GM19468 (cell line): ENCODE results near the gene SFN.
"Not testable (repeated sequence)": the region's sequence is repeated elsewhere in the genome, so short reads cannot be mapped to it uniquely, and the experiment has no call there.

Experiments
- ATAC-seq: cut with Tn5 transposase; IDR thresholded peaks from one replicate; pipeline ENCODE4 v1.9.1; 2021; ENCODE audit warnings: mild to moderate bottlenecking, moderate library complexity, moderate number of reproducible peaks; ENCODE audit not compliant: unreplicated experiment; ENCODE audit errors: extremely low read depth

The SFN gene

DNA sequence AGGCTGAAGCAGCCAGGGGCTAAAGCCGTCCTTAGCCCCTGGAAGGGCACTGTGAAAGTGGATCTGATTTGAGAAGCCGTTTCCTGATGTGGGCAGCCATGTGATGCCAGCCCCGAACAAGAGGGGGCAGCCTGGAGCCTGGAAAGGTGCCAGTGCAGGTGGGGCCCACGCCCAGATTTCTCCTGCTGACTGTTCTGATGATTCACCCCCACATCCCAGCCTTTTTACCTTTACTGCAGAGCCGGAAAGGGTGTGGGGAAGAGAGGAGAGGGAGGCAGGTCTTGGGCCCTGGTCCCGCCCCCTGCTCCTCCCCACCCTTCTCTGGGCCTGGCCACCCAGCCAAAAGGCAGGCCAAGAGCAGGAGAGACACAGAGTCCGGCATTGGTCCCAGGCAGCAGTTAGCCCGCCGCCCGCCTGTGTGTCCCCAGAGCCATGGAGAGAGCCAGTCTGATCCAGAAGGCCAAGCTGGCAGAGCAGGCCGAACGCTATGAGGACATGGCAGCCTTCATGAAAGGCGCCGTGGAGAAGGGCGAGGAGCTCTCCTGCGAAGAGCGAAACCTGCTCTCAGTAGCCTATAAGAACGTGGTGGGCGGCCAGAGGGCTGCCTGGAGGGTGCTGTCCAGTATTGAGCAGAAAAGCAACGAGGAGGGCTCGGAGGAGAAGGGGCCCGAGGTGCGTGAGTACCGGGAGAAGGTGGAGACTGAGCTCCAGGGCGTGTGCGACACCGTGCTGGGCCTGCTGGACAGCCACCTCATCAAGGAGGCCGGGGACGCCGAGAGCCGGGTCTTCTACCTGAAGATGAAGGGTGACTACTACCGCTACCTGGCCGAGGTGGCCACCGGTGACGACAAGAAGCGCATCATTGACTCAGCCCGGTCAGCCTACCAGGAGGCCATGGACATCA lies at the start of gene SFN:
TSS of gene SFN (plus strand) at position 369 of the 904 bp plus-strand sequence. CDS start at position 433, 64 bp downstream.
- ATAC-seq, result no peak

DNA sequence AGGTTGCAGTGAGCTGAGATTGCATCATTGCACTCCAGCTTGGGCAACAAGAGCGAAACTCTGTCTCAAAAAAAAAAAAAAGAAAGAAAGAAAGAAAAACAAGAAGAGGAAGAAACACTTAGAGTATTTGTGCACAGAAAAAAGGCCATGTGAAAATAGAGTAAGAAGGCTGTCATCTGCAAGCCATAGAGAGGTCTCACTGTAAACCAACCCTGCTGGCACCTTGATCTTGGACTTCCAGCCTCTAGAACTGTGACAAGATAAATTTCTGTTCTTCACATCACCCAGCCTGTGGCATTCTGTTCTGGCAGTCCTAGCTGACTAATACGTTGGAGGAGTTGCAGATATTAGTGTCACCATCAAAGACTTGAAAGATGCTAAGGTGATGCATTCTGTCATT lies 48.6 kb upstream of the SFN start:
- no peak for ATAC-seq

DNA sequence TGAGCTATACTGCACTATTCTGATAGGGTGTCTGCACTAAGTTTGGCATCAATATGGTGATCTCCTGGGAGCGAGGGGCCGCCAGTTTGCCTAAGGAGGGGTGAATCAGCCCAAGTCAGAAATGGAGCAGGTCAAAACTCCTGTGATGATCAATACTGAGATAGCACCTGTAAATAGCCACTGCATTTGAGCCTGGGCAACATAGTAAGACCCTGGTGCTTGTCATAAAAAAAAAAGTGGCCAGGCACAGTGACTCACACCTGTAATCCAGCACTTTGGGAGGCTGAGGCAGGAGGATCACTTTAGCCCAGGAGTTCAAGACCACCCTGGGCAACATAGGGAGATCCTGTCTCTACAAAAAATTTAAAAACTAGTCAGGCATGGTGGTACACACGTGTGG lies 48.1 kb upstream of the SFN start:
- ATAC-seq, result no peak

DNA sequence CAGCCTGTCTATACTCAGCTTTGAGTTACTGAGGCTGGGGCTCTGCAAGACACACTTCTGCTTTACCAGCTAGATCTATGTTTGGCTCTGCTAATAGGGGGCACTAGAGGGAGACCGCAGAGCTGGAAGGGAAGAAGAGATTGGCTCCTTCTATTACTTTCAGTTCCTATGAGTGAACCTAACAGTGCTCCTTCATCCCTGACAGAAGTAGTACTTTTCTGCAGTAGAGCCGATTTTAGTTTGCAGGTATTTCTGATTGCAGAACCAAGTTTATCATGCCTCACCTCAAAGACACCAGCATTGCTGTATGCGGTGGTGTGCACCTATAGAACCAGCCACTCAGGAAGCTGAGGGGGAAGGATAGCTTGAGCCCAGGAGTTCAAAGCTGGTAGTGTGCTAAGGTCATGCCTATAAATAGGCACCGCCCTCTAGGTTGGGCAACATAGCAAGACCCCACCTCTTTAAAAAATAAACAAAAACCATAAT lies 42.1 kb upstream of the SFN start:
- peak; percentile 60 for ATAC-seq

DNA sequence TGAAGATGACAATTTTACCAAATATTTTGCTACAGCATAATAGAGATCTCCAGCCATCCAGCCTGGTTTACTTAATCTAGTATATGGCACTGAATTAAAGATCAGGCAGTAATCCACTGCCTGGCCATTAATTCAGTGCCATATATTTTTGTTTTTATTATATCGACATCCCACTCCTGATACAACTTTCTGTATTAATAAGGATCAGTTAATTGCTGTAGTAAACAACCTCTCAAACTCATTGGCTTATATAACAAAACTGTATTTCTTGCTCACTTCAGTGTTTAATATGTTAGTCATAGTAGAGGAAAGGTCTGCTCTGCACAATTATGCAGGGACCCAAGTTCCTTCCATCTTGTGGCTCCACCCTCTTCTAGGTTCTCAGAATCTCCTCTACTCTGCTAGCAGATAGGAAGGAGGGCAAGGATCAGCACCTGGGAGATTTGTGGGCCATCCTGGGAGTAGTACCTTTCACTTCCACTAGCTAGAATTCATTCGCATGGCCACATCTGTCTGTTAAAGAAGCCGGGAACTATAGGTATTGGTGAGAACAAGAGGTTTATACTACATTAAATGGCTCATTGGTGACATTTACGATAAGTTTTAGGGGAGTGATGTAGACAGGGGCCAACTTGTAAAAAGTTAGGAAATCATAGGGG lies 40.1 kb upstream of the SFN start:
- ATAC-seq, result no peak

DNA sequence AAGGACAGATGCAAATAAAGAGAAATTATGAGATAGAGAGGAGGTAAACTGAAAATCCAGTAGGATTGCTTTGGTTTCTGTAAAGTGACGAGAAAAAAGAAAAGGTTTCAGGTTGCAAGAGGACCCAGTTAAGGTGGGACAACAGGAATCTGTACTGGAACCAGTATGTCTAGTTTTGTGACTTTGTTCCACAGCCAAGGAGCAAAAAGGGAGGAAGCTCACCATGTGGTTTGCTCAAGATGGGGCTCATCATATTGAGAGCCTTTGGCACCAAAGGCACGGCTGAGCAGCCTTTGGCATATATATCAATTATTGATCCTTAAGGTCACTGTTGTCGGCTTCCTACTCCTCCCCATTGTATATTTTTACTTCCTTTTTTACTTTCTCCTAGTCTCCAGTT lies 38.2 kb upstream of the SFN start:
- no peak for ATAC-seq

DNA sequence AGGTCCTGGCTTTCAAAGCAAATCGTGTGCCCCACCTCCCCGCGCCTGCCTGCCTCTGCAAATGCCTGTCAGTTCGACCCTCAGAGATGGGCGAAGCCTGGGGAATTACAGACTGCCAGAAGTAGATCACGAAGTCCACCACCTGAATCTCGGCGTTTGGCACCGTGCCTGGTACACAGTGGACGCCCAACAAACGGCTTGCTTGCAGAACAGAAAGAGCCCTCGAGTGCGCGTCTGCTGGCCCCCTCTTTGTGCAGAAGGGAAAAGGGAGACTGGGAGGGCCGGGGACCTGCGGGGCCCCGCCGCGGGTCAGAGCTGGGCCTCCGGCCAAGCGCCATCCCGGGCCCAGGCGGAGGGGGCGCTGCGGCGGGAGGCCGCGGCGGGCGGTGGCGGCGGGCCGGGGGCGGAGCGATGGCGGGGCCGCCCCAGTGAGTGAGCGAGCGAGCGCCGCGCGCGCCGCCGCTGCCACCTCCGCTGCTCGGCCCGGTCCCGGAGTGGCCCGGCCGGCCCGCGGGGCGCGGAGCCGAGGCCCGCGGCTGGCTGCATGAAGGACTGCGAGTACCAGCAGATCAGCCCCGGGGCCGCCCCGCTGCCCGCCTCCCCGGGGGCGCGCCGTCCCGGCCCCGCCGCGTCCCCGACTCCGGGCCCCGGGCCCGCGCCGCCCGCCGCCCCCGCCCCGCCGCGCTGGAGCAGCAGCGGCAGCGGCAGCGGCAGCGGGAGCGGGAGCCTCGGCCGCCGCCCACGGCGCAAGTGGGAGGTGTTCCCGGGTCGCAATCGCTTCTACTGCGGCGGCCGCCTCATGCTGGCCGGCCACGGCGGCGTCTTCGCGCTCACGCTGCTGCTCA lies 36.5 kb upstream of the SFN start, which contains the start of gene ZDHHC18:
TSS of gene ZDHHC18 (plus strand) at position 428 of the 845 bp plus-strand sequence. CDS start at position 545, 117 bp downstream.
- peak; percentile 26 for ATAC-seq

DNA sequence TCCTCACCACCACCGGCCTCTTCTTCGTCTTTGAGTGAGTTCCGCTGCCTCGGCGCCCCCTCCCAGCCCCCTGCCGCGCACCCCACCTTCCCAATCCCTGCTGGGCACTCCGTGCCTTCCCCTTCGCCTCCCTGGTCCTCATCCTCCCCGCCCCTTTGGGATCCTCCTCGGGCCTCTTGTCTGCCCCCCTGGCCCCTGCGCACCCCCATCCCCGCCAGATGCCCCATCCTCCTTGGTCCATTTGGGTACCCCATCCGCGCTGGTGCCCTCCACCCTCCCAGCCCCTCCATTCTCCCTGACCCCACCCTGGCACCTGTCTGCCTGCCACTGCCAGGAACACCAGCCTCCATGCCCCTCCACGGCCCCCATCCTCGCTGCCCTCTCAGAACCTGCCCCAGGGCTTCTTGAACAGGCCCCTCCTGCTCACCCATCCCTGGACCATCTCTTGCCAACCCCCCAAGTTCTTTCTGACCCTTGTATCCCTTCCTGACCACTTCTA lies 35.8 kb upstream of the SFN start:
- no peak for ATAC-seq

DNA sequence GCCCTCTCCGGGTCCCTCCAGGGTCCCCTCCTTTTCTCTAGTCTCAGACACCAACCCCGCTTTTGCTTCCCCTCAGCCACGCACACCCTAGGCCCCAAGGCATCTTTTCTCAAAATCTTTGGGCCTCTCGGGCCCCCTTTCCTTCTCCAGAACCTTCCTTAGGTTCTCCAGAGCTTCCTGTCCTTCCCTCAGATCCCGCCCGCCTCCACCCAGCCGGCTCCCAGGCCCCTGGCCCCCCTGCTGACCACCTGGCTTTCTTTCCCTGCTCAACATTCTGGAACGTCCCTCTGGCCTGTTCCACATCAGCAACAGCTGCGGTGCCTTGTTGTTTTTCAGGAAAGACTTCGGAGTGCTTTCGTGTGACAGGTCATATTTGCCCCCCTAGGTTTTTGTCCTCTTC lies 35.3 kb upstream of the SFN start:
- ATAC-seq, result no peak

DNA sequence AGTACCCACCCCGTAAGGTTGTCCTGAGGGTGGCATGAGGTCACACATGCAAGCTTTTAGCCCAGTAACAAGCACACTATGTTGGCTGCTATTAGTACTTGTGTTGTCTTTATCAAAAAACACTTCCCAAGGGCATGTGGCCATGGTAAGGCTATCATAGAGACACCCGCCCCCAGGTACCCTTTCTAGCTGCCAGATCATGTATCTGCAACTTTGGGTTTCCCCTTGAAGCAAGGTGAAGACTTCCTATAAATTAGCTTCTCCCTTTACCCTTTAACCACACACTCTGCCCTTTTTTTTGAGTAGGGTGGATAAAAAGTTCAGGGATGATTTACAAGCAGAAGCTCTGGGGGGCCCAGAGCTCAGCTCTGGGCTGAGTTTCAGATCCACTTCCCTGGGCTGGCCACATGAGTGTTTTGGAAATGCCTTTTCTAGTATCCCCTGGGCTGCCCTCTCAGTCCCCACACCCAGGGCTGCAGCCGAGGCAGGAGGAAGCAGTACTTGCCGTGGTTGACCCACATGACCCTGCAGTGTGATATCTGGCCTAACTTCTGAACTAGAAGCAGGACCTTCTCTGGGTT lies 34.4 kb upstream of the SFN start:
- ATAC-seq, result no peak

DNA sequence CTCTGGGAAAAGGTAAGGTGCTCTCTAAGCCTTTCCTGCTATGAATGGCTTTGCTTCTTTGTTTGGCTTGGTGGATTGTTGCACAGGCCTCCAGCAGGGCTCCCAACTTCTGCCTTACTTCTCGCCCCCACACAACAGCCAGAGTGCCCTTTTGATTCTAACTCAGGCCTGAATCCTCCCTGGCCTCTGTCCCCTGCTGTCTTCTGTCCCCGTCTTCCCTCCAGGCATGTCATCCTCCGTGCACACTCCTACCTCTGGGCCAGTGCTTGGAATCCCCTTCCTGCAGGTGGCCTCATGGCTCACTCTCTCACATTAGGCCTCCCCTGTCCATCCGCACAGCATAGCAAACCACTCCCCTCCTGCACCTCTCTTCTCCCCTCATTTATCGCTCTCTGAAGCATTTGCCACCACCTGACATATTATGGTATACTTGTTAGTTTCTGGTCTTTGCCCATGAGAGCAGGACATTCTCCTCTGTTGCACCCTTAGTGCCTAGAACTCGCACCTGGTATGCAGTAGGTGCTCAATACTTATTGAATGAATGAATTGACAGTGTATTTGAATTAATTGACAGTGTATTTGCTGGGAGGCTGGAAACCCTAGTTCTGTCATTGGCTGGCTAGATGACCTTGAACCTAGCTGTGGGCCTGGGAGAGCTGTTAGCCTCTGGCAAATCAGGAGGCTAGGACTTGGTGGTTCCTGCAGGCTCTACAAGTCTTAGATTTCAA lies 33.6 kb upstream of the SFN start:
- no peak for ATAC-seq

DNA sequence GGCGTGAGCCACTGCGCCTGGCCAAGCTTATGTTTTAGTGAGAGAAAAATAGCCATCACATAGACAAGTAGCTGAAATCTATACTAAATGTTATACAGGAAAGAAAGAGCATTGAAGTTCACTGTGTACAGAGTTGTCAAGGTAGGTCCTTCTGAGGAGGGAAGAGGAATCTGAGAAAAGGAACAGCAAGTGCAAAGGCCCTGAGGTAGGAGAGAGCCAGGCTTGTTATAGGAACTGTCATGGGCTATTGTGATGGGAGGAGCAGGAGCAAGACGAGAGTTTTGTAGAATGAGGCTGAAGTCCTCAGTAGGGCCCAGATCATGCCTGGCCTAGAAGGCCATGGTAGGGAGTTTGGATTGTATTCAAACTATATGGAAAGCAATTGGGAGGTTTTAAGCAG lies 31.9 kb upstream of the SFN start:
- no peak for ATAC-seq

DNA sequence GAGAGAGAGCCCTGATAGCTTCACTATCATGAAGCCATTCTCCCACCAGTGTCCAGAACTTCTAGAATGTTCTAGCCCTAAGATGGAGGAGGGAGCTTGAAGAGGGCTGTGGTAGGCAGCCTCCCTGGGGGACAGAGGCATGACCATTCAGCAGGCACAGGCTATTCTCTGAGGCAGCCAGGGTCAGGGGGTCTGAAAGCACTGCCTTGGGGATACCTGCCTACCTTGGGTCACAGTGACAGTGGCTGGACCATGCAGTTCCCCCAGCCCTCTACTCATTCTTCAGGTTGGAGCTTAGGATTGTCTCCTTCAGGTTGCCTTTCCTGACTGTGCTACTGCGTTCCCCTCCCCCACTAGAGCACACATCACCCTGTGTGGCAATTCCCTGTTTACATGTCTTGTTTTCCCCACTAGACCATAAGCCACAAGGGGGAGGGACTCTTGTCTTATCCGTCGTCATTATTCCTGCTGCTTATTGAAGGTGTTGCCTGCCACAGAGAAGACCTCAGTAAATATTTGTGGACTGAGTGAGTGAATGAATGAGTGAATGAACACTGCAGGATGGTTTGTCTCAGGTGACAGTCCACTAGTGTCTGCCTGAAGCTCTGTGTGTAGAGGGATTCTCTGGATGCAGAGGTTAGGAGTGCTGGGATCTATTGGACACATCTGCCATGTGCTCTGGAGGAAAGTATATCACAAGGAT lies 31.3 kb upstream of the SFN start:
- ATAC-seq, result no peak

DNA sequence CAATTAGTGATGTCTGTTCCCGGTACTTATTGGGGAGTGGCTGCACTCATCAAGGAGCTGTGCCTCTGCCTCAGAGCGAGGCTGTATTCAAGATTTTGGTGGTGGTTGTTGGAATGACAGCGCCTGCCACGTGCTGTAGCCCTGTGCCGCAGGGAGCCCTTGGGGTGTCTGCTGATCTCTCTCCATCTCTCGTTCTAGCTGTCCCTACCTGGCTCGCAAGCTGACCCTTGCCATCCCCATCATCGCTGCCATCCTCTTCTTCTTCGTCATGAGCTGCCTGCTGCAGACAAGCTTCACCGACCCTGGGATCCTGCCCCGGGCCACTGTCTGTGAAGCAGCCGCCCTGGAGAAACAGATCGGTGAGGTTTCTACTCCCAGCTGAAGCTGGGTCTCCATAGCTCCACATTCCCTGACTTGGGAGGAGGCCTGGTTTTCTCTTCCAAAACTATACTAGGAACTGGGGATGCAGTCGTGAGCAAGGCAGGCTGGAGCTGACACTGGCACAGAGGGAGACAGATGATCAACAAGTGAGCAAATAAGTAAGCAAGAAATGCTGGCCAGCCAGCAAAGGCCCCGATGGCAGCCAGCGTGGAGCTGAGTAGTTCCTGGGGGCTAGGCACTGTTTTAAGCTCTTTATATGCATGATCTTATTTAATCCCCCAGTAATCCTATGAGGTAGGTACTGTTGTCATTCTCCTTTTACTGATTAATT lies 30.5 kb upstream of the SFN start:
- no peak for ATAC-seq

DNA sequence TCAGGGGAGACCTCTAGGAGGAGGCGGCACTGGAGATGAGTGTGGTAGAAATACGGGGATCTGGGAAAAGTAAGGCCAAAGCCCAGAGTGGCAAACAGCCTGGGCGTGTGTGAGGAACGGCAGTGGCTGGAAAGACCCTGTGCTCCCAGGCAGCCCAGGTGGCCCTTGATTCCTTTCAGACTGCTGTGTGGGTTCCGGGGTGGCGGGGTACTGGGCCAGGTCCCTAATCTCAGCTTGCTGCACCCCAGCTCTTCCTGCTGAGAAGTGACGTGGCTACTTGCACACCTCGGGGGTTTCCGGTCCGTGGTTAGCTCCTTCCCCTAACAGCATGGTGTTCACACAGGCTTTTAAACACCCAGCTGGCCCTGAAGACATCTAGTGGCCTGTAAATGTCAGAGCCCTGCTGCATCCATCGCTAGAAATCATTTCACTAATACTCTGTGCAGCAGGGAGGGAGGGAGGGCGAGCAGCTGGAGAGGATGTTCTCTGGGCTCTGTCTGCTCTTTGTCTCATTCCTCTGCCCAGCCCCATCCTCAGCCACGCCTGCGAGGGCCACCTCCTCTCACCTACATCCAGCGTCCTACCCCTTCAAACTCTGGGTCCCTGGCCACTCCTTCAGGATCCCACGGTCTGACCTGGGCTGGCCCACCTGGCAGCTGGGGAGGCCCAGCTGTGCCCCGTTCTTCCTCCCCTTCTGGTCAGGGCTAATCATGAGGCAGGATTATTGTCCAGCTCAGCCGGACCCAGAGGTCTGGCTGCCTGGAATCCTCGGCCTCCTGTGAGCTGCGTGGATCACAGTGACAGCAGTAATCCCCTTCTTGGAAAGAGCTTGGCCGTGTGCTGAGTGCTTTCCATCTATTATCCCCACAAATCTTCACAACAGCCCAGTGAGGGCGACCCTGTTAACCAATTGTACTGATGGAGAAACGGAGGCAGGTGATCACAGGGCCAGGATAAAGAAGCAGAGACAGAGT lies 29.2 kb upstream of the SFN start:
- peak; percentile 57 for ATAC-seq

DNA sequence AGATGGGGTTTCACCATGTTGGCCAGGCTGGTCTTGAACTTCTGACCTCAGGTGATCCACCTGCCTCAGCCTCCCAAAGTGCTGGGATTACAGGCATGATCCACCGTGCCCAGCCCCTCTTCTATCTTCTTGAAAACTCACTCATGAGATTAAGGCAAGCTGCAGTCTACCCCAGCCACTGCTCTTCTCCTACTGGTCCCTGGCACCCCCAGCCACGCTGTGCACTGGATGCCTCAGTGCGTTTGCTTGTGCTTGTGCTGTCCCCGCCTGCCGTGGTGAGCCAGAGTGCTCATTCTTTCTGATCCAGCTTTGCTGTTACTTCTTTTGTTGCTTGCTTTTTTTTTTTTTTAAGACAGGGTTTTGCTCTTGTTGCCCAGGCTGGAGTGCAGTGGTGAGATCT lies 25.3 kb upstream of the SFN start:
- ATAC-seq, result not testable (repeated sequence)
